ENCODE data around the gene NHSL1. TPM values are rescaled to one million over a fixed set of nuclear protein-coding genes. Genes with fewer than 3 reads are reported as not detected.

NHSL1 gene
- total and polyA plus RNA-seq, 2 donors (not counting 3 experiments of a cell fraction or from before 2014, with no cell fraction given): 24.8 to 55.0 TPM

DNA sequence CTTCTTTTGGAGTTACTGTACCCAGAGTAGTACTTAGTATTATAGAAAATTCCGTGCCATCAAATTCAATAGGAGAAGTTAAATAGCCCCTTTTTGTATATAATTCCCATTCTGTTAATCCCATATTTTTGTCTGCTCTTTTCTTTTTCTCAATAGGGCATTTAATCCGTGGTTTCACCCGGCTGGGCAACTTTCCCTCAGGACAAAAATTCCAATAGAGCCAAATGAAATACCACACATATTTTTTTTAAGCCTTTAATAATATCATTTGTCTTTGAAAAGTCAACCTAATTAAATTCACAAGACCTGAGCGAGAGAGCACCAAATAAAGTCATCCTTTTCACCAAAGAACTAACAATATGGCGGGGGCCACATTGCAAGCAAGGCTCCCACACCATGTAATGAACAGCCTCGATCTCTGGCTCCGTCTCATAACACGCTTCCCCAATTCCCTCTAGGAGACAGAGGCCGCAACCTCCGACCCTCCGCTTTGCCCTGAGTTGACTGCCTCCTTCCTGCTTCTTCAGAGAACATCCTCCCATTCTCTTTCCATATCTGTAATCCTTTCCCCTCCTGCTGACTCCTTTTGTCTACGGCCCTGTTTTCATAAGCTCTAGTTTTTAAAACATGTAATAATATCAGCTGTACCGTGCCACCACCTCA lies 13.6 kb downstream of the NHSL1 start:
- no TSS peak for BruUV-seq (replicated peaks)
- peaks cover 2% of the 10 kb centered on the region for H4K20me1 ChIP-seq (replicated peaks; ENCODE audit: control insufficient read depth, extremely low read depth, insufficient read depth, low read length)
- intact Hi-C loops (cut with micrococcal nuclease): no loop called here
- dilution Hi-C loops (cut with MboI; ENCODE audit: extremely low pct_ligation_motif_present, low sequenced_read_pairs): no loop called here
- no peaks in the 10 kb centered on the region for H3K9me1 ChIP-seq (replicated peaks; ENCODE audit: control insufficient read depth, extremely low read depth, insufficient read depth, low read length)
- H3K27ac ChIP-seq (ENCODE audit: insufficient read depth, low read depth, low read length): no peak overlapping the region
- no peak overlapping the region for H2AFZ ChIP-seq (ENCODE audit: low read depth, low read length)
- H3K9ac ChIP-seq (replicated peaks; ENCODE audit: extremely low read depth, insufficient read depth, low read length): no peak overlapping the region
- peaks cover 13% of the 10 kb centered on the region for H3K4me1 ChIP-seq (ENCODE audit: control insufficient read depth, extremely low read depth, insufficient read depth, low read length)
- POLR2A ChIA-PET: no interaction called here
- DNase-seq (ENCODE audit: low read depth, low spot score): peak; percentile 36
- CTCF ChIA-PET: interaction anchor here (0.7 kb wide), 1 partner anchor 15 kb away, joined by 3 read pairs; no protein-coding TSS in a partner anchor
- H3K4me3 ChIP-seq (replicated peaks in 1 of 3; ENCODE audit: insufficient read depth in 1 of 3, low read depth in 1 of 3, low read length in 3 of 3): no peak overlapping the region
- TF ChIP-seq POLR2A (IDR thresholded peaks at IDR 0.05; ENCODE audit: low read depth, low read length) (no peak), GATA2 (IDR thresholded peaks at IDR 0.05; ENCODE audit: insufficient read depth, insufficient read length, low read depth, low read length) (no peak), FOS (IDR thresholded peaks at IDR 0.05; ENCODE audit: borderline replicate concordance, insufficient read depth, low read length) (no peak), JUN (IDR thresholded peaks at IDR 0.05; ENCODE audit: borderline replicate concordance, insufficient read depth, insufficient read length, low read depth) (no peak), EZH2 (IDR thresholded peaks at IDR 0.05; ENCODE audit: borderline replicate concordance, low read depth, low read length, severe bottlenecking) (no peak), MAX (IDR thresholded peaks at IDR 0.05; ENCODE audit: insufficient read depth, insufficient read length) (no peak)
- TF ChIP-seq, protein P1, sequence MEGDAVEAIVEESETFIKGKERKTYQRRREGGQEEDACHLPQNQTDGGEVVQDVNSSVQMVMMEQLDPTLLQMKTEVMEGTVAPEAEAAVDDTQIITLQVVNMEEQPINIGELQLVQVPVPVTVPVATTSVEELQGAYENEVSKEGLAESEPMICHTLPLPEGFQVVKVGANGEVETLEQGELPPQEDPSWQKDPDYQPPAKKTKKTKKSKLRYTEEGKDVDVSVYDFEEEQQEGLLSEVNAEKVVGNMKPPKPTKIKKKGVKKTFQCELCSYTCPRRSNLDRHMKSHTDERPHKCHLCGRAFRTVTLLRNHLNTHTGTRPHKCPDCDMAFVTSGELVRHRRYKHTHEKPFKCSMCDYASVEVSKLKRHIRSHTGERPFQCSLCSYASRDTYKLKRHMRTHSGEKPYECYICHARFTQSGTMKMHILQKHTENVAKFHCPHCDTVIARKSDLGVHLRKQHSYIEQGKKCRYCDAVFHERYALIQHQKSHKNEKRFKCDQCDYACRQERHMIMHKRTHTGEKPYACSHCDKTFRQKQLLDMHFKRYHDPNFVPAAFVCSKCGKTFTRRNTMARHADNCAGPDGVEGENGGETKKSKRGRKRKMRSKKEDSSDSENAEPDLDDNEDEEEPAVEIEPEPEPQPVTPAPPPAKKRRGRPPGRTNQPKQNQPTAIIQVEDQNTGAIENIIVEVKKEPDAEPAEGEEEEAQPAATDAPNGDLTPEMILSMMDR (IDR thresholded peaks at IDR 0.05; ENCODE audit: extremely low read depth in 1 of 2, insufficient read depth in 1 of 2, low read depth in 1 of 2, low read length in 2 of 2): no peak
- H3K27me3 ChIP-seq (ENCODE audit: control insufficient read depth in 2 of 2, insufficient read depth in 2 of 2, low read length in 2 of 2): no peaks in the 10 kb centered on the region
- H3K79me2 ChIP-seq (ENCODE audit: control insufficient read depth, insufficient read depth, low read length): peaks cover 45% of the 10 kb centered on the region
- H3K36me3 ChIP-seq (ENCODE audit: control insufficient read depth in 2 of 2, extremely low read depth in 1 of 2, insufficient read depth in 2 of 2, low read length in 2 of 2): peaks cover 0 to 7% of the 10 kb centered on the region in 2 experiments
- H3K4me2 ChIP-seq (ENCODE audit: insufficient read depth, low read length): no peak overlapping the region
- no peaks in the 10 kb centered on the region for H3K9me3 ChIP-seq (replicated peaks; ENCODE audit: control insufficient read depth, insufficient read depth, low read length)
- FAIRE-seq: peak; percentile 57

Data from endothelial cell of umbilical vein (primary cell).